Cerebellar cortex (tissue), 1 donor: ENCODE results near the gene KLK4.
"Not testable (repeated sequence)": the region's sequence is repeated elsewhere in the genome, so short reads cannot be mapped to it uniquely, and the experiment has no call there.

Source experiments
- DNase-seq: peaks from one replicate; pipeline ENCODE4 v3.0.0-alpha.2; 2015; ENCODE audit warnings: low spot score

KLK4 gene

DNA sequence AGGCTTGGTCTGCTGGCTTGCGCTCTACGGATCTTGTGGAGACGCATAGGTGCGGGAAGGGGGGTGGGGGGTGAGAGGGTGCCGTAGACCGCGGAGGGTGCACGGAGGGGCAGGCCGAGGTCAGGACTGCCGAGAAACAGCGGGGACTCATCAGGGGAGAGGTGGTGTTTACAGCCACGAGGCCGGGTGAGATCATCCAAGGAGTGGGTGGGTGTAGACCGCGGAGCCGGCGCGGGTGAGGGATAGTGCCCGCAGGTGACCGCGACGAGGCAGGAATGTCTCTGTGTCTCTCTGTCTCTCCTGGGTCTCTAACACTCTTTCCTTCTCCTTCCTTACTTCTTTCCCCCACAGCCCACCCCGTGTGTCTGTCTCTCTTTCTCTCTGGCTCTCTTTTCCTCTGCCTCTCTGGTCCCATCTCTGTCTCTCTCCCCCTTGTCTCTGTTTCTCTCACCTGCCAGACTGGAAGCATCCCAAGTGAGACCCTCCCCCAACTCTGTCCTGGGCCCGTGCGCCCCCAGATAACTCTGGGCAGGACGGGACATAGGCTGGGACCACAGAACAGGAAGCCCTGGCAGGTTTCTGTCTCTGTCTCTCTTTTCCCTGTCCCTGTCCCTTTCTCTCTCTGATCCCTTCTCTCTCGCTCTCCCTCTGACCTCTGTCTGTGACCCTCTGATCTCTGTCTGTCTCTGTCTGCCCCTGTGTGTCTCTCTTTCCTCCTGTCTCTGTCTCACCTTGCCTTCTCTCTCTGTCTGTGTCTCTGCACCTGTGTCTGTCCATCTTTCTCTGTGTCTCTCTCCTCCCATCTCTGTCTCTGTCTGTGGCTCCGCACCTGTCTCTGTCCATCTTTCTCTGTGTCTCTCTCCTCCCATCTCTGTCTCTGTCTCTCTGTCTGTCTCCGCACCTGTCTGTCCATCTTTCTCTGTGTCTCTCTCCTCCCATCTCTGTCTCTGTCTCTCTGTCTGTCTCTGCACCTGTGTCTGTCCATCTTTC, 1.8 kb upstream of the KLK4 start:
- no peak for DNase-seq

DNA sequence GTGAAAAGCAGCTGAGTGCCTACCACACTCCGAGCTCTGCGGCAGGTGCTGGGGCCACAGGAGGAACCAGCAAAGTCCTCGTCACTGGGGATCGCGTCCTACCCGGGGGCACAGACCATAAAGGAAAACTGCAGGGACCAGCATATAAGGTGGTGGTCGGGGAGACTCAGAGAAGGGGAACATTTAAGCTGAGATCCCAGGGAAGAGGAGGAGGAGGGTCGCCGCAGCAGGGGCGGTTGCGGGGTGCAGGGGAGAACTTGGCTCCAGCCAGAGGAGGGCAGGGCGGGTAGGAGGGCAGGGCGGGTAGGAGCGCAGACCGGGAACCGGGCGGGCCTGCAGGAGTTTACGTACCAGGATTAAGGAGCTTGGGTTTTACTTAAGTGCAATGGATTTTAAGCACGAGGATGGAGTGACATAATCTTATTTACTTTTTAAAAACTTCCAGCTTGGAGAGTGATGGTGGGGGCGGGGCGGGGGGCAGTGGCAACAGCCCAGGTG, 956 bp upstream of the KLK4 start:
- DNase-seq: no peak

- DNase-seq: no peak
These were observed 473 bp downstream of the KLK4 start for GRCh38 chr19:50910722-50911121.

- peak; percentile 71 for DNase-seq
These were observed 1.7 kb downstream of the KLK4 start for GRCh38 chr19:50909240-50910070.

DNA sequence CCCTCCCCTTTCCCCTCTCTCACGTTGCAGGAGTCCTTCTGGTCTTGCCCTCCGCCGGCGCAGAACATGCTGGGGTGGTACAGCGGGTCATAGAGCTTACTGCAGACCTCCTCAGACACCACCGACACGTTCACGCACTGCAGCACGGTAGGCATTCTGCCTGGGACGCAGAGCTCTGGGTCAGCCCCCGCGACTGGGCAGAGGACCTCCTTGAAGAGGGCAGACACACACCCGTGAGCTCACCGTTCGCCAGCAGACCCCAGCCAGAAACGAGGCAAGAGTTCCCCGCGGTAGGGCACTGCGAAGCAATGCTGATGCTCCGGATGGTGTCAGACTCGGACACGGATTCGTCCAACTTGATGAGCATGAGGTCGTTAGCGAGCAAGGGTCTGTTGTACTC, 2.9 kb downstream of the KLK4 start:
- DNase-seq: no peak

- DNase-seq: peak; percentile 42
These were observed 5.0 kb downstream of the KLK4 start for GRCh38 chr19:50906217-50906616.

DNA sequence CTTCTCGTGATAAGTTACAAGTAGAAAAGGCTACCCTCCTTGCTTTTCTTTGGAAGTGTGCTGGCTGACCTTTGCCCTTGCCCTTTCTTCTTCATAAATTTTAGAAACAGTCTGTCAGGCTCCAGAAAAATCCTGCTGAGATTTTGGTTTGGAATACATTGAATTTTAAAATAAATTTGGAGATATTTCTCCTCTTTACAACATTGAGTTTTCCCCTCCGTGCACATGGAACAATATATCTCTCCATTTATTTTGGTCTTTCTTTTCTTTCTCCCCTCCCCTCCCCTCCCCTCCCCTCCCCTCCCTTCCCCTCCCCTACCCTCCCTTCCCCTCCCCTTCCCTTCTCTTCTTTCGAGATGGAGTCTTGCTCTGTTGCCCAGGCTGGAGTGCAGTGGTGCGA, 8.6 kb downstream of the KLK4 start:
- no peak for DNase-seq

GRCh38 chr19:50899569-50899968, 11.6 kb downstream of the KLK4 start:
- no peak for DNase-seq

DNA sequence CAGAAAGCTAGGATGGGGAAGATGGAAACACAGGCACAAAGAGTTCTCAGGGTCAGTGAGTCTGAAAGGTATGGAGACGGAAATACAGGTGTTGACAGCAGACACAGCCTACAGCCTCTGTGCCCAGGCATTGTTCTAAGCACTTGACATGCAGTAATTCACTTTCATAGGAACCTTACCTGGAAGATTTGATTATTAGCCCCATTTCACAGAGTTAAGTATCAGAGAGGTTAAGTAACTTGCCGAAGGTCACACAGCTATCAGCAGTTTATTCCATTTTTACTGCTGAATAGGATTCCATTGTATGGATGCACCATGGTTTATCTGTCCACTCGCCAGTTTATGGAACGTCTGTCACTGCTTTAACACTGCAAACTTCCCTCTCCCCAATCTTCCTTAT, 13.2 kb downstream of the KLK4 start:
- no peak for DNase-seq

GRCh38 chr19:50897612-50898011, 13.6 kb downstream of the KLK4 start:
- no peak for DNase-seq

GRCh38 chr19:50897191-50897607, 14.0 kb downstream of the KLK4 start:
- DNase-seq: no peak

DNA sequence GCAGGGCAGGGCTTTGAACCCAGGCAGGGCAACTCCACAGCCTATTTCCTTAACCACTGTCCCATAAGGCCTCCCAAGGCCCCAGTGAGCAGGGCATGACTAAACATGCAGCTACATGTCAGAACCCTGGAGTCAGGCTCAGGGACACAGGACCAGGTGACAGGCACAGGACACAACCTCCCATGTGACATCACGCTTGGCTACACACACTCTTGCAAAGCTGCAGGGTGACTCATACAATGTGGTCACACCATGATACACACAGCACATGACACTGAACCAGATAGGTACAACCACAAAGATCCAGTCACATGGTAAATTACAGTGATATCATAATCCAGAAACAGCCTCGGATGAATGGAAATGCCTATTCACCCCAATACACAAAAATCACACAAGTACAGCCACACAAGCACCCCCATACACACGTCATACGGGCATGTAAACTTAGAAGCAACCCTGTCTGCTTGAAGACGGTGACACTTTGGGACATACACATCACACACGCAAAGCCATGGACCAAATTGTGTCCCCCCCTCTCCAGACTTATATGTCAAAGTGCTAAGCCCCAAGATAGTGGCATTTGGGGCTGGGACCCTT, 14.5 kb downstream of the KLK4 start:
- no peak for DNase-seq

DNA sequence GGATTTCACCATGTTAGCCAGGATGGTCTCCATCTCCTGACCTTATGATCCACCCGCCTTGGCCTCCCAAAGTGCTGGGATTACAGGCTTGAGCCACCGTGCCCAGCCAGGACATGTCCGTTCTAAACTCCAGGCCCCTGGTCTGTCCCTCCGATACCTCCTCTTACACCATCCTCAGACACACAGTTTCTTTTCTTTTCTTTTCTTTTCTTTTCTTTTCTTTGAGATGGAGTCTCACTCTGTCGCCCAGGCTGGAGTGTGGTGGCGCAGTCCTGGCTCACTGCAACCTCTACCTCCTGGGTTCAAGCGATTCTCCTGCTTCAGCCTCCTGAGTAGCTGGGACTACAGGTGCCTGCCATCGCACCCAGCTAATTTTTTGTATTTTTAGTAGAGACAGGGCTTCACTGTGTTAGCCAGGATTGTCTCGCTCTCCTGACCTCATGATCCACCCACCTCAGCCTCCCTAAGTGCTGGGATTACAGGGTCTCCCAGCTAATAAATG, 15.1 kb downstream of the KLK4 start:
- not testable (repeated sequence) for DNase-seq

- DNase-seq: no peak
These were observed 16.5 kb downstream of the KLK4 start for GRCh38 chr19:50894478-50895356.

- DNase-seq: no peak
These were observed 18.0 kb downstream of the KLK4 start for GRCh38 chr19:50893047-50893736.

DNA sequence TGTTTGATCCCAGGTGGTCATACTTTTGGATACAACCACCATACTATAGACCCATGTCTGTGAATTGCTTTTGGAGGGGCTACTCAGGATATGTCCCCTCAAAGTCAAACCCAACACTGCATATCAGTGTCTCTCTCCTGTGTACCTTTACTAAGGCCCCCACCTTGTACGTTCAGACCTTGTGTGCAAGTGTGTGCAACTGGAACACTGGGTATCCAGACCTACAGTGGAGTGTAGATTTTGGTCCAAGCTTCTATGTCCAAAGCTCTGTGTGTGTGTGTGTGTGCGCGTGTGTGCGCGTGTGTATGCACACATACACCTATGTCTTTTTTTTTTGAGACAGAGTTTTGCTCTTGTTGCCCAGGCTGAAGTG, 20.0 kb downstream of the KLK4 start:
- no peak for DNase-seq

- DNase-seq: no peak
These were observed 20.6 kb downstream of the KLK4 start for GRCh38 chr19:50890422-50891252.

DNA sequence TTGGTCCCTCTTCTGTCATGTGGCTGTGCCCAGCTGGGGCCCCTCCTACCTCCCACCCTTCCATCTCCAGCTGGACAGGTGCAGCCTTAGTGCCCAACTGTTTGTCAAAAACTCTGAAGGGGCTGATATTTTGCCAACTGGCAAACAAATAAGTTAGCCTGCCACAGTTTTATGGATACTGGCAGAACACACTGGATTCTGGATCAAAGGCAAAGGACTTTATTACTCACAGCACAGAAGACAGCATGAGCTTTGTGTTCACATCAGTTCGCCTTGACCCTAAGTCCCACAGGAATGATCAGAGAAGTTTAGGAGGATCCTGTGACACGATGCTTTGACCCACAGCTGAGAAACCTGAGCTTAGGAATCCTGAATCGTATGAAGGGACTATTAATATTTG, 21.6 kb downstream of the KLK4 start:
- no peak for DNase-seq

DNA sequence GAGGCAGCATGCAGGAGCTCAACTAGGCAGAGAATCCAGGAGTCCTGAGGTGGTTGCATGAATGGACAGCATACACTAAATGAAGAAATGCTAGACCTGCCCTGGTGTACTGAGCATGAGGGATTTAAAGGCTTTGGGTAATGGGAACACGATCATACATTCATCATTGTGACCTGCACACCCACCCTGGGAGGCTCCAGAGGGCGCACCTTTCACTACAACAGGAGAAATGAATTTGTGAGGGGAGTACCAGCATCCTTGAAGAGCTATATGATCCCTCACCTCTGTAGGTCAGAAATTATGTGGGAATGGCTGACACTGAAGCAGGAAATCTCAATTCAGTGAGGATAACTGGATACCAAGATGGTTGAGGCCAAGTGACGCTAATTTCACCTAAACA, 29.0 kb downstream of the KLK4 start:
- peak; percentile 2 for DNase-seq

- DNase-seq: no peak
These were observed 31.0 kb downstream of the KLK4 start for GRCh38 chr19:50880241-50880640.
